NK-92 treated with Interleukin-12 subunit alpha and Interleukin-12 subunit beta, amount 100 ng/mL, for 24 hours (cell line): Measurements from ENCODE around the gene SGF29.
"Not testable (repeated sequence)": the region's sequence is repeated elsewhere in the genome, so short reads cannot be mapped to it uniquely, and the experiment has no call there.

Source experiments
- DNase-seq: peaks from one replicate; lab custom pipeline; 2025; lab: John Stamatoyannopoulos, UW

SGF29 gene

DNA sequence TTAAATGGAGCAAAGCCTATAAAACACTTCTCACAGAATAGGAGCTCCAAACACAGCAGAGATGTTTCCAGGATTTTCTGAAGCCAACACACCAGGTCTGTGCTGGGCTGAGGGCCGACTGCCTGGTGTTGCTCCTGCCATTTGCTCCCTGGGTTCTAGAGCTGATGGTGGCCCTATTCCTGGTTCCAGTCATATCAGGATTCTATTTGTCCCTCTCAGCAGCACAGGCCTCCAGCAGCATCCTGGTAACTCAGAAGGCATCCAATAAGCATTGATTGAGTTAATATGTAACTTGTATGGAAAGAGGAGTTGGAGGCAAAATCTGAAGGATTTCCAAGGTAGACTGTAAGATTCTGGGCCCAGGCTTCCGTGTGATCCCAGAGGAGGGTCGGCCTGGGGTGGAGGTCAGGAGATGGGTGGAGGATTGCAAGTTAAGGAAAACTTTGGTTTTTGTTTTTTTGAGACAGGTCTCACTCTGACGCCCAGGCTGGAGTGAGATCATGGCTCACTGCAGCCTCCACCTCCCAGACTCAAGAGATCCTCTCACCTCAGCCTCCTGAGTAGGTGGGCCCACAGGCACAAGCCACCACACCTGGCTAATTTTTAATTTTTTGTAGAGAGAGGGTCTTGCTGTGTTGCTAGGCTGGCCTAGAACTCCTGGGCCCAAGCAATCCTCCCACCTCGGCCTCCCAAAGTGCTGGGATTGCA lies 20.6 kb upstream of the SGF29 start:
- DNase-seq: no peak

DNA sequence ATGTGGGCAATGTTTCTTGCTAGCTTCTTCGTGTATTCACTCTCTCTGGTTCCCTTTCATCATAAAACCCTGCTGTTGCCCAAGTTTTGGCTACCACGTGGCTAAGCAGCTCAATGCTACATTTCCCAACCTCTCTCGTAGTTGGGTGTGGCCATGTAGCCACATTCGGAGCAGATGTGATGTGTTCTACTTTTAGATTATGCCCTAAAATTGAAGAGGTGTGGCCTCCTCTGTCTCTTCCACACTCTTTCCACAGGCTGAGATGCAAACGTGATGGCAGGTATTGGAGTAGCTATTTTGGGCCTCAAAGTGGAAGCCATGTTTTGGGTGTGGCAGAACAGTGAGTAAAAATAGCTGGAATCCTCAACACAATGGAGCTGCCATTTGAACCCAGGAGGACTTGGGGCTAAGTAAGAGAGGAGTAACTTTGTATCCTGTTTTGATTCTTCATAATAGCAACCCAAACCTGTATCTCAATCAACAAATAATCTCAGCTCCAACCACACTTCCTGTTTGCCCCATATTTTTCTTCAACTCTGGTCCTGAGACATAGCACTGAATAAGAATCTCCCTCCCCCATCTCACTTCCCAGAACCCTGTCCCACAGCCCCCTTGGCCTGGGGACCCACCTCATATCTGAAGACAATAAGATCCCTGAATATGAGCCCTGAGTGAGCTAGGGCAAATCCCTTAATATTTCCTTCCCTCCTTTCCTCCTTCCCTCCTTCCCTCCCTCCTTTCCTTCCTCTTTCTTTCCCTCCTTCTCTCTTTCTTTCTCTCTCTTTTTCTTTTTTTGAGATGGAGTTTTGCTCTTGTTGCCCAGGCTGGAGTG lies 19.0 kb upstream of the SGF29 start:
- peak; percentile 61 for DNase-seq

DNA sequence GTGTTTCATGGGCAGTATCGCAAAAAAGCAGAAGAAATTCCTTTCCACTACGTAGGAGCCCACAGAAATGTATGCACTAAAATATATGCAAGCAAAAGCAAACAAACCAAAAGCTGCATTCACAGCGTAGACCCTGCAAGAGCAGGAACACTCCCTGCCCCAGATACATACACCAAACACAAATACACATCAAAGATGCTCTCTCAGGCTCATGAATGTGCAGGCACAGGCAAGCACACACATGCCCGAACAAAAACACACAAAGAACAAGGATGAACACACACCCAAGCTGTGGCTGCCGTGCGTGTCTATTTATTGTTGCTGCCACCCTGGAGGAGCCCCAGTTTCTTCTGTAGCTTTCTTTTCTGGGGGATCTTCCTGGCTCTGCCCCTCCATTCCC lies 16.6 kb upstream of the SGF29 start:
- no peak for DNase-seq

DNA sequence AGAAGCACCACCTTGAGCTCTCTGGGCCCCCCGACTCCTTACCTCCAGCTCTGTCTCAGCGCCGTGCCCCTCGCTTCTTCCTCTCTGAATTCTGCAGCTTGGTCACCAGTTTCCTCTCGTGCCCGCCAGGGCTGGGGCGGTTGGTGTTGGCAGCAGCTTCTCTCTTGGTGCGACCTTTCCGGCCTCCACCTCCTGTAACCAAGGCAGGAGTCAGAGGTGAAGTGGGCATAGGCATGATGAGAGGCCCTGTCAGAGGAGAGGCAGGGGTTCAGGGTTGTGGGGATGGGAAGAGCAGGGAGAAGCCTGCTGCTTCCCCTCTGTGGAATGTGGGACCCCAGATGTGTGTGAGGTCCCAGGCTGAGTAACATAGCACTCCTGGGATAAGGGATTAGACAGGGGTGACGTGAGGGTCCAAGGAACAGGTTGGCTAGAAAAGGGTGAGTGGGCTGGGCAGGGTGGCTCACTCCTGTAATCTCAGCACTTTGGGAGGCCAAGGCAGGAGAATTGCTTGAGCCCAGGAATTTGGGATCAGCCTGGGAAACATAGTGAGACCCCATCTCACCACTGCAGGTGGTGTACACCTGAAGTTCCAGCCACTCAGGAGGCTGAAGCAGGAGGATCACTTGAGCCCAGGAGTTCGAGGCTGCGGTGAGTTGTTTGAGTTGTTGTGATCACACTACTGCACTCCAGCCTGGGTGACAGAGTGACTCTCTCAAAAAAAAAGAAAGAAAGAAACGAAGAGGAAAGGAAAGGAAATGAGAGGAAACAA lies 15.6 kb upstream of the SGF29 start:
- DNase-seq: no peak

DNA sequence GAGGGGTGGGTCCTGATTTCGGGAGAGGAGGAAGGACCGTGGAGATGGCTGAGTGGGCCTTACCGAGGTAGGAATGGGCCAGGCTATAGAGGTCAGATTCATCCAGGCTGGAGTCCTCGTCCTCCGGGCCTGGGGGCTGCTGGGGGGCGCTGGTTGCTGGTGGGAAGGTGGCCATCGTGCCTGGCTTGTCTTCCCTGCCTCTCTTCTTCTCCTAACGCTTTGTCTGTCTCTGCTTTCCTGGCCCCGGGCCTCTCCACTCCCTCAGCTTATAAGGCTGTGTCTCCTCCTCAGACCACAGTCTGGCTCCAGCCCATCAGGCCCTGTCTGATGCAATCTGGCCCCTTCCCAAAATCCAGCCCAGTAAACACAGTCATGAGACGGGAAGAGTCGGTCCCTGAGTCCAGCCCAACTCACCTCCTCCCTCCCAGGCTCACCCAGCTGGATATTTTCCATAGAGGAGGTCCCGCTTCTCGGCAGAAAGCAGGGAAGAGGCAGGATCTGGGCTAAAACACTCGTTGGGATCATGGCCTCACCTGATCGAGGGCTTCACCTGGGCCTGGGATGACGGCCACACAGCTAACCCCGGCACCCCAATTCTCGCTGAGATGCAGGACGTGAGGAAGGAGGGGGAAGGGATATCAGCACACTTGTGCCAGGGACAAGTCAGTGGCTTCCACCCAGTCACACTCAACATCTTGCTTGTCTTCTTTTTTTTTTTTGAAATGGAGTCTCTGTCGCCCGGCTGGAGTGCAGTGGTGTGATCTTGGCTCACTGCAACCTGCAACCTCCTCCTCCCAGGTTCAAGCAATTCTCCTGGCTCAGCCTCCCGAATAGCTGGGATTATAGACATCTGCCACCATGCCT lies 14.8 kb upstream of the SGF29 start, which contains the start of gene NUPR1:
TSS of gene NUPR1 (minus strand) at position 242 of the 864 bp plus-strand sequence. CDS start at position 175, 67 bp downstream.
- no peak for DNase-seq

DNA sequence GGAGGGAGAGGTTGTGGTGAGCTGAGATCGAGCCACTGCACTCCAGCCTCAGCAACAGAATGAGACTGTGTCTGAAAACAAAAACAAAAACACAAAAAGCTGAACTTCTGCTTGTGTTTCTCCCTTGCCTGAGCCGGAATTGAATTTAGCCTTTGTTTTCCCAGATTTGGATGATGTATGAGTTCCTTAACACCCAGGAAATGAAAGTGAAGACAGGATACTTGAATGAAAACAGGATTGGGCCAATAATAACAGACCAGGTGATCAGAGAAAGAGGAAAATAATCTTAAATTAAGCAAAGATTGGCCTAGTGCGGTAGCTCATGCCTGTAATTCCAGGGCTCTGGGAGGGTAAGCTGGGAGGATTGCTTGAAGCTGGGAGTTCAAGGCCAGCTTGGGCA lies 13.4 kb upstream of the SGF29 start:
- DNase-seq: no peak

DNA sequence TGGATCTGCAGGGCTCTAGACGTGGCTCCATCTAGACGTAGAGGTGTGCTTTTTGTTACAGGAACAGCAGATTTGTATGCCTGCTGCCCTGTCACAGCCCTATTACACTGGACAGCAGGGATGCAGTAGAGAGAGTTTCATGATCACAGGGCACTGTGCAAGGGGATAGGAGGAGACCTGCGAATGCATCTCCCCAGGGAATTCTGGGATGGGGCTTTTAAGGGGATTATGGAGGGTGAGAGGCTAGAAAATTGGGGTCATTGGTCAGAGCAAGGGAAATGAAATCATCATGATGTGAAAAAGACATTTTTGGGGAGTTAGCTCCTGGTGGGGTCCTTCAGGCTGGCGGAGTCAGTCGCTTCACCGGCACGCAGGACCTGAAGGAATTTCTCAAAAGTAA lies 11.1 kb upstream of the SGF29 start:
- DNase-seq: no peak

DNA sequence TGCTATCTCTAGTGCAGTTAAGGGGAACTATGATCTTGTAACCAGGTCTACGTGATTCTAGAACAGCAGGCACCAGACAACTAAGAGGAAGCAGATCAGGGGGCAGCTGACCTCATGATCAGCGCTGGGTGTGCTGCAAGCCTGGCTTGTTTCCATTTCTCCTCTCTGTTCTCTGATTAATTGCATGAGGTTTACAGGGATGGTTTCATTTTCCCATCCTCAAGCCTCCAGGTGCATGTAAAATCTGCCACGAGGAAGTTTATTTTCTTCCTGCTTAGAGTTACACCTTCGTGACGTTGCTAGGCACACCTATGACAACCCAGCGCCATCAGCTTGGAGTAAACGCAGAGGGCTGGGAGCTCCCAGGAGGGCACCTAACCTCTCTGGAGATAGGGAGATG lies 10.6 kb upstream of the SGF29 start:
- no peak for DNase-seq

DNA sequence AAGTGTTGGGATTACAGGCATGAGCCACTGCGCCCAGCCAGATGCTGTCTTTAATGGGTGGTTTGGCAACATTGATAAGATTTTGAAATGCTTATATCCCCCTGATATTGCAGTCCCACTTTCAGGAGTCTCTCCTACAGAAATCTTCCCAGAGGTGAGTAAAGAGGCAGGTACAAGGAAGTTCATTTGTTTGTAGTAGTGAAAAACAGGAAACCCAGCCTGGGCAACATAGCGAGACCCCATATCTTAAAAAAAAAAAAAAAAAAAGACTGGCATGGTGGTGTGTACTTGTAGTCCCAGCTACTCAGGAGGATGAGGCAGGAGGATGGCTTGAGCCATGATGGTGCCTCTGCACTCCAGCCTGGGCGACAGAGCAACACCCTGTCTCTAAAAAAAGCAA lies 8.7 kb upstream of the SGF29 start:
- no peak for DNase-seq

DNA sequence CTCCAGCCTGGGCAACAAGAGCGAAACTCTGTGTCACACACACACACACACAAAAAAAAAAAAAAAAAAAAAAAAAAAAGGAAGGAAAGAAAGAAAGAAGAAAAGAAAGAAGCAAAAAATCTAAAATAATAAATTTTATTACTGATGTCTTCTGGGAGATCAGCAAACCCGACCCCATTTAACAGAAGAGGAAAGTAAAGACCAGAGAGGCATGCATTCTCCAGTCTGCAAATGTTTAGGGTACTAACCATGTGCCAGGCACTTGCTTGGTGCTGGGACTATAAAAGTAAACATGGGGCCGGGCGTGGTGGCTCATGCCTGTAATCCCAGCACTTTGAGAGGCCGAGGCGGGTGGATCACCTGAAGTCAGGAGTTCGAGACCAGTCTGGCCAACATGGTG lies 7.8 kb upstream of the SGF29 start:
- not testable (repeated sequence) for DNase-seq

DNA sequence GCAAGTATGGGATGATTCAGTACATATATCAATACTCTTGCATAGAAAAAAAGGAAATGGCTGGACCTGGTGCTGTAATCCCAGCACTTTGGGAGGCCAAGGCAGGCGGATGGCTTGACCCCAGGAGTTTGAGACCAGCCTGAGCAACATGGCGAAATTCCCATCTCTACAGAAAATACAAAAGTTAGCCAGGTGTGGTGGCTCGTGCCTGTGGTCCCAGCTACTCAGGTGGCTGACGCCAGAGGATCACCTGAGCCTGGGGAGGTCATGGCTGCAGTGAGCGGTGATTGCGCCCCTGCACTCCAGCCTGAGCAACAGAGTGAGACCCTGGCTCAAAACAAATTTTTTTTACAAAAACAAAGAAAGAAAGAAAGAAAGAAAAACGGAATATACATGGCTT lies 7.1 kb upstream of the SGF29 start:
- DNase-seq: no peak

DNA sequence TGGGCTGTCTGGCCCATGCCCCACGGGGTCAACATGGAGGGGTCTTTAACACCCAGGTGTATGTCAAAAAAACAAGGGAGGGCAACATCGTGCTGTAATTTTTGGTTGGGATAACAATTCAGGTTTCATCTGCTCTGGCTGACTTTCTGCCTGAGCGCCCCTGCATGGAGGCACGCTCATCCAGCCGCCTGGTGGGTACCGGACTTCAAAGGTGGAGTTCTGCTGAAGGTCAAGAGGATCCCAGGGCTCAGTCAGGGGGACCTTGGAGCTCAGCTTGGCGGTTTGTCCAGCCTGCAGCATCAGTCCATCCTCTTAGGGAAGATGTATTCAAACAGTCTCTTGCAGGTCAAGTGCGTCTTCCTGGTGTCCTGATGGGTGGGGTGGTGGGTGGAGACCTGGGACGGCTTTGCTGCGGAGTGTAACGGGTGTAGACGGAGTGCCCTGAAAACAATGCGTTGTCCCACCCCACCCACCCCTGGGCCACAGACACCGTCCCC lies 5.4 kb upstream of the SGF29 start:
- DNase-seq: no peak

DNA sequence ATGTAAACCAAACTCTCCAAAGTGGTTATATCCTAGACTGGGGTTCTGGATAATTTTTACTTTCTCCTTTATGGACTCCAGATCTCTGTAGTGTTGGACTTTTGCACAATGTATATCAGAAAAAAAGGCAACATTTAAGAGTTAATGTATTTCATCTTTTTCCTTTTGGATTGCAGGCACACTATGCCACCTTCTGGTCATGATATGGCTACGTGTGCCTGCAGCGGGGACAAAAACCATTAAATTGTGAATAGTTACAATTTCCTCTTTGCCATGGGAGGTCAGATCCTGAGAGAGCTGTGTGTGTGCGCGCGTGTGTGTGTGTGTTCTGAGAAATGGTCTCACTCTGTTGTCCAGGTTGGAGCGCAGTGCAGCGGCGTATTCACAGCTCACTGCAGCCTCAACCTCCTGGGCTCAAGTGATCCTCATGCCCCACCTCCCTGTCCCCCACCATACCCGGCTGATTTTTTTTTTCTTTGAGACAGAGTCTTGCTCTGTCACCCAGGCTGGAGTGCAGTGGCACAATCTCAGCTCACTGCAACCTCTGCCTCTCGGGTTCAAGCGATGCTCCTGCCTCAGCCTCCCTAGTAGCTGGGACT lies 4.3 kb upstream of the SGF29 start:
- DNase-seq: no peak

DNA sequence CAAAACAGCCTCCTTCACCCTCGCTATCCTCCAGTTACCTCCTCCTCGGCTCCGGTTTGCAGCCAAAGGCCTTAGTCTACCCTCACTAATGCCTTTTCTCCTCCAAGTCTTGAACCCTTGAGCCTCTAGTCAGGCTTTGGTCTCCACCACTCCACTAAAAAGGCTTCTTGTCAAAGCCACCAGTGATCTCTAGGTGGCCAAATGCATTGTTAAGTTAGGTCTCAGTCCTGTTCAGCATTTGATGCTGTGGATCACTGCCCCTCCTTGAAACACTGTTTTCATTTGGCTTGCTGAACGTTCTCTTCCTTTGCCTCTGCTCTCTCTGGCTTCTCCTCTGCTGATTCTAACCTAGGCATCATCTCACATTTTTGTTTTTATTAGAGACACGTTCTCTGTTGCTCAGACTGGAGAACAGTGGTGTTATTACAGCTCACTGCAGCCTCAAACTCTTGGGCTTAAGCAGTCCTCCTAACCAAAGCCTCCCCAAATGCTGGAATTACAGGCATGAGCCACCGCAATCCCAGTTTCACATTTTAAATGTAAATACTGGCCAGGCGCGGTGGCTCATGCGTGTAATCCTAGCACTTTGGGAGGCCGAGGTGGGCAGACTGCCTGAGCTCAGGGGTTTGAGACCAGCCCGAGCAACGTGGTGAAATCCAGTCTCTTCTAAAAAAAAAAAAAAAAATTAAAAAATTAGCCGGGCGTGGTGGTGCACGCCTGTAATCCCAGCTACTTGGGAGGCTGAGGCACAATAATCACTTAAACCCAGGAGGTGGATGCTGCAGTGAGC lies 1.1 kb downstream of the SGF29 start:
- DNase-seq: no peak

DNA sequence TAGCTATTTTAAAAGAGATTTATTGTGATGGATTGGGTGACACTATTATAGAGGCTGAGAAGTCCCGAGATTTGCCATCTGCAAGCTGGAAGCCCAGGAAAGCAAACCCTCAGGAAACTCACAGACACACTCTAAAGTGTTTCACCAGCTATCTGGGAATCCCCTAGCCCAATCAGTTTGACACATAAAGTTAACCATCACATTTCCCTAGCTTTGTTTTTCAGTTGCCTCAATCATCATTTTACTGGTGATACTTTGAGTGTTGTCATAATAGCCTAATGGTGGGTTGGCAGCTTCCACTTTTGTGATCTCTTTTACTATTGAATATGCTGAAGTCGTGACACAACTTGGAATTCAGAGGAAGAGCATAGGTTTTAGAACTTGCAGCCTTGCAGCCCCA lies 1.8 kb downstream of the SGF29 start:
- DNase-seq: no peak

DNA sequence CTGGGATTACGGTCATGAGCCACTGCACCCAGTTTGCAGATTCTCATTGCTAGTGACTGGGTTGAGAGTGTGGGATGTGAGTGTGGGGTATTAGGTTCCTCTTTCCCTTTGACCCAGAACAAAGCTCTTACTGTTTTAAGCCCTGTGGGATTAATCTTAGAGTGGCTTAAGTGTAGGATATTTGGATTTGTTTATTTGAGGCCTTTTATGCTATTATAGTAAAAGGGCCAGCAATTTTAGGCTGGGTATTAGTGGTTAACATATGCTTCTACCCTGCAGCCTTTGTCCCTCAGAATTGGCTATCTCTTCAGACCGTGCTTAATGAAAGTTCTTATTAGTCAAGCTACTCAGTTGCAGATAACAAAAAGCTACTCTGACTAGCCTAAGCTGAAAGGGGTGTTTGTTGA lies 3.2 kb downstream of the SGF29 start:
- DNase-seq: no peak

DNA sequence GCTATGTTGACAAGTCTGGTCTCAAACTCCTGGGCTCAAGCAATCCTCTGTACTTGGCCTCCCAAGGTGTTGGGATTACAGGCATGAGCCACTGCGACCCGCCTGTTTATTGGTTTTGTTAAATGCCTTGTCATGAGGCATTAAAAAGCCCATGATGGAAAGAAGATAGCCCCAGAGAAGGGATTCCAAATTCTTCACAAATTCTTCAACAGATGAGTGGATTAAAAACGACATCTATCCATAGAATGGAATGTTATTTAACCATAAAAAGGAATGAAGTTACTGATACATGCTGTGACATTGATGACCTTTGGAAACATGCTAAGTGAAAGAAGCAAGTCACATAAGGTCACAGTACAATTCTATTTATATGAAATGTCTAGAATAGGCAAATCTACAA lies 4.7 kb downstream of the SGF29 start:
- no peak for DNase-seq

DNA sequence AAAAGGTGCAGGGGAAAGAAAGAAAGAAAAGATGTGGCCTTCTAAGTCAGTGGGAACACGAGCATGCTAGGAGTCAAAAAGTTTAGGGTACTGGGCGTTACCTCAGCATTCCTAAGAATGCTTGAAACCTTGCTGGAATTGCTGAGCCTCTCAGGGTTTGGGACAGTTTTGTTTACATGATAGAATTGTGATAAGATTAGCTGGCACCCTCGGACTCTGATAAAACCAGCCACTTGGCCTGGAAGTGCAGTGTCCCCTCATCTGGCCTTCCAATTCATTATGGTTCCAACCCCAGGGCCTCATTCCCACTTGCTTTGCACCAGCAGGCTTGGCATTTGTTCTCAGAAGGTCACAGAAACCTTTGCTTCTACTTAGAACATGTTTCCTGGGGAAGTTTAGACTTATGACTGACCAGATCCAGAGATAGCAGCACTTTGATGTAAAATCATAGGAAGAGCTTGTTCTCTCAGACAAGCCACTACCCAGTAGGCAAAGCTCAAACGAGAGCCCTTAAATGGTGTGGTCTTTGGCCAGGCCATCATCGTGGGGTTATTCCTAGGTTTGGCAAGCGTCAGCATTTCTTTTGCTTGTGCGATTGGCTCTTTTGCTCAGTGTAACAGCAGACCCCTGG lies 8.0 kb downstream of the SGF29 start:
- no peak for DNase-seq

DNA sequence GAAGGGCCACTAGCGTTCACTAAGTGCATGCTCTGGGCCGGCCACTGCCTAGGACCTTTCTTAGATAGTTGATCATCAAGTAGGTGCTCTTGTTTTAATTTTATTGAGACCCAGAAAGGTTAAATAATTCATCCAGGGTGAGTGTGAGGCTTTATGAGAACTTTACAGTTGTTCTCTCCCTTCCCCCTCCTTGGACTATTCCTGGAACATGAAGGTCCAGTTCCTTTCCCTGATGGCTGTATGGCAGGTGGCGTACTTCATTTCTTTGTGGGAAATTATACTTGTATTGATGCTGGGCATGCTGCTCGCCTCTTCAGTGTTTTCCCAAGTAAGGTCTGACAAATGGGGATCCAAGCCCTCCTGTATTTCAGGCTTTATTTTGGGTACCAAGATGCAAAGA lies 8.5 kb downstream of the SGF29 start:
- no peak for DNase-seq

DNA sequence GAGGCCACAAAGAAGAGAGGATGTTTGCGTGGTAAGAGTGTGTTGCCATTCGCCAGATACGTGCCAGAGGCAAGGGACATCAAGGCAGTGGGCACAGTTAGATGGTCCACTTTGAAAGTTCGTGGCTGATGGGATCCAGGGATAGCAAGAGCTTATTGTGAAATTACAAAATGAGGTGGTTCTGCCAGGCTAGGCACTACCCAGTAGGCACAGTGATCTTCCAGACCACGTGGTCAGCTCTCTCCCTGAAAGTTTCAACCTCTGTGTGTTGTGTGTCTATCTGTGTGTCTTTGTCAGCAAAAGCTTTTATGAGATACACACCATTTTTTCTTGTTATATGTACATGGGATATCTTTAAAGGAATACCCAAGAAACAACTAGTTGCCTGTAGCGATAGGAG lies 9.5 kb downstream of the SGF29 start:
- DNase-seq: no peak
